GM18519 (cell line): ENCODE measurements around the gene PTPN14.

Experiments
- ATAC-seq: cut with Tn5 transposase; IDR thresholded peaks from one replicate; pipeline ENCODE4 v1.9.1; 2021; ENCODE audit warnings: mild to moderate bottlenecking, moderate library complexity; ENCODE audit not compliant: unreplicated experiment, low FRiP score

Gene PTPN14

DNA sequence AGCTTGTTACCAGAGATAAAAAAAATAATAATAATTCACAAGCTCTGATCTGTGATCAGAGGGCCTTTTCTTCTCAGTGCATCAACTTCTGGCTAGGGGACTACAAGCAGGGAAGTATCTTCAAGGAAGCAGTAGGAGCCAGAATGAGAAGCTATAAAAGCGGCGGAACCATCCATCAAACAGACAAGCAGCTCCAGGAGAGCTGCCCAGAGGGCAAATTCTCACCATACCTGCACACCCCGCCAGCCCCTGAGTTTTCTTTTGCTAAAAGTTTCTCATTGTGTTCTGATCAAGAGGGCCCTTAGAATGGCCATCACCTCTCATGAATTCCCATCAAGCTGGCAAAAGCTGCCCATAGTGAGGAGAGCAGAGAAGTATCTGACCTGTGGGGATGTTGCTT lies 171.0 kb downstream of the PTPN14 start:
- ATAC-seq, result no peak

DNA sequence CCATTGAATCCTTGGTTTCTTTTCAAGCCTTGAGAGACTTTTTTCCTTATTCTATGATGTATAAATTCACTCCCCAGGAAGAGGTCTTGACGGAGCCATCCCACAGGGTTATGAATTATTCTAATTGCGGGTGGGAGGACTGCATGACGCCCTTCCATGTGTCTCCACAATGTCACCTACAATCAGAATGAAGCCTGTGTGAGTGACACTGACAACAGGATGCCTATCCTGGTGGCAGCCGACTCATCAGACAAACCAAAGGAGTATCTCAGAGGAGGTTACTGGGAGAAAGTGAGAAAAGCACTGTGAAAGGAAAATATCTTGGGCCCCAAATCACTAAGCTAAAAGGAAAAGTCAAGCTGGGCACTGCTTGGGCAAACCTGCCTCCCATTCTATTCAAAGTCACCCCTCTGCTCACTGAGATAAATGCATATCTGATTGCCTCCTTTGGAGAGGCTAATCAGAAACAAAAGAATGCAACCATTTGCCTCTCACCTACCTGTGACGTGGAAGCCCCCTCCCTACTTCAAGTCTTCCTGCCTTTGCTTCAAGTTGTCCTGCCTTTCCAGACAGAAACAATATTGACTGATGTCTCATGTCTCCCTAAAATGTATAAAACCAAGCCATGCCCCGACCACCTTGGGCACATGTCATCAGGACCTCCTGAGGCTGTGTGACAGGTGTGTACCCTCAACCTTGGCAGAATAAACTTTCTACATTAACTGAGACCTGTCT lies 172.0 kb downstream of the PTPN14 start:
- no peak for ATAC-seq

DNA sequence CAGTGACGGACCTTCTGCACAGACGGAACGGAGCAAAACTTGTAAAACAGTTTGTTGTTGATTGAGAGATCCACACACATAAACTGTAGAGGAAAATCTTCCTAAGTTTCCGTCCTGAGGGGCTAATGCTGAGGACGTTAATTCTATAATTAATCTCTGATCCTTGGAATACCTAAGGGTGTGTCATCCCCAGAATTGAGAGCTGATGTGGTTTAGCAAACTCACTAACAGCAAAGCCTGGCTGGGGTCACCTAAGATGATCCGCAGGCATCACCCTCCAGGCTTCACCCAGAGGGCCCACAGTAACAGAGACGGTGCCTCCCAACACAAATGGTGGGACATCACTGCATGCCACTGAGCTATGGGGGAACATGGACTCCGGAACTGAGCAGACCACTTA lies 172.9 kb downstream of the PTPN14 start:
- no peak for ATAC-seq

DNA sequence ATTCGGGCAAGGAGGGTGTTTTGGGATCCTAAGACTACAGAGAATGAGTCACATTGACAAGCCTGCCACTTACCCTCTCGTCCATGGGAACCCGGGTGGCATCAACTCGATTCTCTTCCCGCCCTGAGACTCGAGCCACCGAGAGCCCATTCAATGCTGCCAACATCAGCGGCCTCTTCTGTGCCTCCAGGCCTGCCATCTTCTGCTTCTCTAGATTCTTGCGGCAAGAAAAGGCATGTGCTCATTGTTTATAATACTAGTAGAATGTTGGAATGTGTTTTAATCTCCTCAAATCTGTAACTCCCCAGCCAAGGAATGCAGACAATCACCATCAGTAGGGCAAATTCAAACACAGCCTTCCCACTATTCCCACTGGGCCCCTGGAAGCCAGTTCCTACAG lies 173.5 kb downstream of the PTPN14 start:
- no peak for ATAC-seq

DNA sequence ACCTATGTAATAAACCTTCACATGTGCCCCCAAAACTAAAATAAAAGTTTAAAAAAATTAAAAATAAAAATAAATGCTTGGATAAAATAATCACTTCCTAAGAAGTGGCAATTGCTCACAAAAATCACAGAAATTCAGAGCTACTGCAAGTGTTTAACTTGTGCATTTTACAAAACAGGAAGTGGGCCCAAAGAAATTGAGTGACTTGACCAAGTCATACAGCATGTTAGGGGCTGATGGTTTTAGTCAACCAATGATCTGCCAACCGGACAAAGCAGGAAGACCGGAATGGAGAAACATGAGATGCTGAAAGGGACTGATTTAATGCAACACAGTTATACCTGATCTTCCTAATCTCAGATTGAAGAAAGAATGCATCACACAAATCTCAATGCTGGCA lies 173.9 kb downstream of the PTPN14 start:
- no peak for ATAC-seq

DNA sequence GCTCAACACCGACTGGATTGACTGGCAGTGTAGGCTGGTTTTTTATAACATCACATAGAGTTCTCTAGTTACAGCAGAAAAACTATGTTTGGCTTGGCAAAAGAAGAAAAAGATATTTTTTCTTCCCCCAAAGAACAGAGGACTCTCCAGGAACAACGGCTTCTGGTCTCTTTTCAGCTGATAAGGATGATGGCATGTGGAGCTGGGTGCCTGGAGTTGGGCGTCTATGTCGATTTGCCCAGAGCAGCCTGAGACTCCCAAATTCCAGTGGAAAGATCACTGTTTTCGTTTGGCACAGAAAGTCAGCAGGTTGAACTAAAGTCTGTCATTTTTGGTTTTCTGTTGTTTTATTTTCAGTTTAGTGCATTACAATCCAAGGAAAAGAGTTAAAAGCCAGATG lies 179.3 kb downstream of the PTPN14 start:
- no peak for ATAC-seq

DNA sequence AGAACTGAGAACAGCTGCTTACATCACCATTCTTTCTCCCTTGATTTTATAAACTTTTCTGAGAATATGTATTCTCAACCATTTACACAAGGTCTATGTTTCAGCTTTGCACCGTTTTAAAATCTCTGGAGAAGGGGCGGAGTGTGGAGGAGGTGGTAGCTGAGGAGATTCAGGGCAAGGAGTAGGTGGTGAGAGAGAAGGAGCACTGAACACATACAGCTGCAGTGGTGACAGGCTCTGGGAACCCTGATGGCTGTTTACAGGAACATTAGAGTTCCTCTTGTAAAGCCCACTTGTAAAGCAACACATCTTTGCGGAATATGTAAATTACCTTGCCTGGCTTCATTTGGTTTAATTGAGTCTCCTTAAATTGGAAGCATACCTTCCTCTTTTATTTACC lies 180.8 kb downstream of the PTPN14 start:
- ATAC-seq, result no peak

DNA sequence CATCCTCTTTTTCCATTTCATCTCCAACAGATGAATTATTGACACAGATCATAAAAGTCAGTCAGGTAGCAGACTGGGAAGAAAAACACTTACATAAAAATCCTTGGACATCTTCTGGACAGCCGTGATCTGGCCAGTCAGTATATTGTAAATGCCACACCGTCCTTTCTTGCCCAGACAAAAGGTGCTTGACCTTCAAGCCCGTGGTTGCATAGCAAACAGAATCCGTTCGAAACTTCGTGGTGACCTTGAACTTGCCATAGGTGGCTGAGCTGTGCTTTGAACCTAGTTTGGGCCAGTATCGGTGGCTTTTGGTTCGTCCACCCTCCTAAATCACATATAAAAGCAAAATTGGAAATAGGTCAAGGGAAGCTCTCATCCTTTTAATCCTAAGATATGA lies 182.0 kb downstream of the PTPN14 start:
- ATAC-seq, result no peak

DNA sequence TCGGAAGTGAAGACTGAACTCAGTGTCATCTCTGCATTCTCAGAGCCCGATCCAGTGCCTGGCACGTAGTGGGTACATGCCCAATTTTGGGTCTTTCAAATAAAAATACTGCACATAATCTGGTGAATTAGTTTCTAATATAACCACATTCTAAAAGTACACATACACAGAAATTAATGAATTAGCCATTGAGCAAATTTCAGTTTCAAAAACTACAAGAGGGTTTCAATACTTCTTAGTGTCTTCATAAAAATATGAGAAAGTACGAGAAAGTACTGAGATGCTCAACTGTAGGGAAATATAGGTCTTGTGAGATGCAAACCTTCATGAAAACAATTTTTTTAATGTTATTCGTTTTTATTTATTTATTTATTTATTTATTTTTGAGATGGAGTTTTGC lies 183.6 kb downstream of the PTPN14 start:
- no peak for ATAC-seq

DNA sequence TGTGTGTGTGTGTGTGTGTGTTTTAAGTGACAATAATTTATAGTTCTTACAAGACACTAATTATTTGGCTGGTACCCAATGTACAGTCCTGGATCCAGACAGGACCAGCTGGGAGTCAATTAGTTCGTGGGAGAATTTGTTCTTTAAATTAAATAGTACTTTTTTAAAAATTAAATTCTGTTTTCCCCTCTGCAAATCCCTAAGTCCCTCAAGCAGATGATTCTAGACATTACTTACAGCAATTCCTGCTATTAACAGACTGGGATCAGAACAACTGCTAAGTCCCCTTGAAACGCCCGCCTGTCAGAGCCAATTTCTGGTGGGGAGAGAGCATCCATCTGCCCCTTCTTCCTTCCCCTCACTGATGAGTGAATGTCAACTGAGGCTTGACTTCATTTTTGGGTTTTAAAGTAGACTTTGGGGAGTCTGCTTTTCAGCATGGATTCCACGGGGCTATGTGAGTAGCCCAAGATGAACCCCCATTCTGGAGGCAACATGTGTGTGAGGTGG lies 186.6 kb downstream of the PTPN14 start:
- no peak for ATAC-seq

DNA sequence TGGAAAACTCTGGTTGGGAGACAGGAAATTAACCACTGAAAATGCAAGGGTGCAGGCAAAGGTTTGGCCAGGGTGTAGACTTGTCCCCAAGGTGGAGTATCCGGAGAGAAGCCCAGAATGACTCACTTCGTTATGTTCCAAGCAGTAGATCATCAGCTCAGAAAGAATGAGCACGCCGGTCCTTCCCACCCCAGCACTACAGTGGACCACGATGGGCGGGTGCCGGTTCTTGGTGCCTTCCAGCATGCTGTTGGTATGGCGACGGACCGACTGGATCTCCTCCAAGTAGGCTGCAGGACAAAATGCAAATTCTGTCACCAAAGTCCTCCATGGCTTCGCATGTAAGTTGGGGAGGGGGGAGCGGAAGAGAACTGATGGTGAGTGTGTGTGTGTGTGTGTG lies 187.0 kb downstream of the PTPN14 start:
- ATAC-seq, result no peak

DNA sequence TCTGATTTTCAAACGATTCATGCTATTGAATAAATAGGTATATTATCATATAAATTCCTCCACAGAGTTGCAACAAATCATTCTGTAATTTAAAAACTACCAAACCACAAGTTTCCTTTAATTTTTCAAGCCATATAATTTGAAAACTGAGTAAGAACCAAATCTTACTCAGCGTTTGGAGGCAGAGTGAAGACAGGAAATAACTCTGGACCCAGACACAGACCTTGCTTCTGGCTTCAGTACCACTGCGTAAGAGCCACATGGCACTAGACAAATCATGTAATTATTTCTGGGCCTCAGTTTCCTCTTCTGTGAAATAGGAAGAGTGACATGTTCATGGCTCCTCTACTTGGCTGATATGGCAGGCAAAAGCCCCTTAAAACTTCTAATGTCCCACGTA lies 188.0 kb downstream of the PTPN14 start:
- no peak for ATAC-seq

DNA sequence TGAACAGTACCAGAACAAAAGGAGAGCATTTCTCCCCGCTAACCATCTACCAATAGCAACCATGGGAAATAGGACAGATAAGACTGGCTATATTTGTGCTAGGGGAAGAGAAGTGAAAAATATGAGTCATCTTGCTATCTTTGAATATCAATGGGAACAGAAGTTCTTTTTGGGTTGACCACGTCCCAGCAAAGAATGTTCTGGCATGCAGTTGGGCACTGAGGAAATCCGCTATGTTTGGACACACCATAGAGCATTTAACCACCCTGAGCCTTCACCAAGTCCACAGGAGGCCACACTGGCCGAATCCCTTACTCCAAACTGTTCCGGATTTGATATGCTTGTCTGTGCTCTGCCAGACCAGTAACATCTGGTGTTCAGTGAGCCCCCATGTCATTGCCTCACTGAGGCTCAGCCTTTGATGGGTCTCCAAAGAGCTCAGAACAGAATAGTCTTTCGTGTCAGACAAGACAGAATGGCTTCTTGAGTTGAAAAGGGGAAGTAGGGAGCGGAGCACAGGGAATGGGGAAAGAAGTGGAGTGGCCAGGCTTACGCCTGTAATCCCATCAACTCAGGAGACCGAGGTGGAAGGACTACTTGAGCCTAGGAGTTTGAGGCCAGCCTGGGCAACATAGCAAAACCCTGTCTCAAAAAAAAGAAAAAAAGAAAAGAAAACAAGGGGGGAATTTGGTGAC lies 189.1 kb downstream of the PTPN14 start:
- no peak for ATAC-seq

DNA sequence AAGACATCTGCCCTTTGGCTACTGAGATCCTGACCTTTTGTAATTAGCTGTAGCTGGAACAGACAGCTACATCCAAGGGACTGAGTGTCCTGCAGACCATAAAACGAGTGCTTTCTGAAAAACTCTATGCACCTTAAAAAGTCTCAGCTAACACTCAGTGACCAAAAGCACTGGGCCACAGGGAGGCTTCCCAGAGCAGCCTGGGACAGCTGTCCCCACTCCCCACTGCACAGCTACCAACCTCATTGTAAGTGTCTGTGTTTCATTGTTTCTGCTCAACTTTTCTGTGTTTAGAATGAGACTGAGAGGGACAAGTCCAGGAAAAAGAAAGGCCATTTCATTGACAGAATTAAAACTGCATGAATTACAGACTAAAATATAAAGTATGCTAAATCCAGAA lies 189.8 kb downstream of the PTPN14 start:
- no peak for ATAC-seq

DNA sequence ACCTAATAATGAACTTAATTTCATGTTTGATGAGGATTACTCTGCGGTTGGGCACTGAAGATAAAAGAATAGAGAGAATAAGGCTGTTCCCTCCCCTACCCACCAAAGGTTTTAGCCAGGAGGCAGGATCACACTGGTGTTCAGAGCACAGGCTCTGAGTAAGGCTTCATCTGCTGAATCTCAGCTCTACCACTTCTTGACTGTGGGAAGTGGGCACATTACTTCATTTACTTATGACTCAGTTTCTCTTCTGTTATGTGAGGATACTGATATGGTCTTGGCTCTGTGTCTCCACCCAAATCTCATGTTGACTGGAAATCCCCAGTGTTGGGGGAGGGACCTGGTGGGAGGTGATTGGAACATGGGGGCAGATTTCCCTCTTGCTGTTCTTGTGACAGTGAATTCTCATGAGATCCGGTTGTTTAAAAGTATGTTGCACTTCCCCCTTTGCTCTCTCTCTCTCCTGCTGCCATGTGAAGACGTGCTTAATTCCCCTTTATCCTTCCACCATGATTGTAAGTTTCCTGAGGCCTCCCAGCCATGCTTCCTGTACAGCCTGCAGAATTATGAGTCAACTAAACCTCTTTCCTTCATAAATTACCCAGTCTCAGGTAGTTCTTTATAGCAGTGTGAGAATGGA lies 190.8 kb downstream of the PTPN14 start:
- ATAC-seq, result no peak

DNA sequence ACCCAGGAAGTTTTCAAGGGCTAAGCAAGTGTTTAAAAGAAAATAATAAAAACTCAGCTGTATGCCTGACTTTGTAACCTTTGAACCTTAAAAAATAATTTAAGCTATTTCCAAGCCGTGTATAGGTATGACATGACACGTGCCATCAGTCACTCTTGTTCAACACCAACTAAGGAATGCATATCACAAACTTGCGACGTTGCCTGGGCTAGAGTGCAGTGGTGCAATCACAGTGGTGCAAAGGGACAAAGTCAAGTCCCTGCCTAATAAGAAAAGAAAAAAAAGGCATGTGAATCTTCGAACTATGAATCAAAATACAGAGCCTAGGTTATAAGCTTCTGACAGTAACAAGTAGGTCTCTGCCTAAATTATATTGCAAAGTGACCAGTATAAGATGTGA lies 191.3 kb downstream of the PTPN14 start:
- ATAC-seq, result no peak

DNA sequence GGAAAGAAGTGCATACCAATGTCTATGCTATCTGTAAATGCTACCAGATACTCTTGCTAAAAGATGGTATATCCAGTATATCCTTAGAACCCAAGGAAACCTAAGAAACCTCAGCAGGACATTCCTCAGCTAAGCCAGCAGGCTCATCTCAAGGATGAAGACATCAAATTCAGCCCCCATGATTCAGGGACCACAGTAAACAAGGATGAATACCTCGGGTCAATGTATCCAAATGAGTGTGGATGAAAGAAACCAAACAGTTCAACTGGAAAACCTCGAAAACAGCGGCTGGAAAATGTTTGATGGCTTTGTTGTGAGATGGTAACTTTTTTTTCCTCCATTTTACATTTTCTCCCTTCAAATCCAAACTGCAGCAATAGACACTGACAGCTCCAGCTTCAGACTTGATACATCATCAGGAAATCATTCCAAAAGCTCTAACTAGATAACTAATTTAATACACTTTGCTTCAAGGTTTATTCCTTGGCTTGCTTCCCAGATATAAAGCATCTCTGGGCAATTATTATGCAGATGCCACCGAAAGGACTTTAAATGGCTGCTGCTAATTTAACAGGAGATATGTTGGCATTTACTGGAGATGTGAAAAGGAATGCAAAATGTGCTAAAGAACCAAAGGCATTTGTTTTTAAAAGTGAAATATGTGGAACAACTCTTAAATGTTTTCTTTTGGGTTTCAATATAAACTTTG lies 196.8 kb downstream of the PTPN14 start:
- no peak for ATAC-seq

DNA sequence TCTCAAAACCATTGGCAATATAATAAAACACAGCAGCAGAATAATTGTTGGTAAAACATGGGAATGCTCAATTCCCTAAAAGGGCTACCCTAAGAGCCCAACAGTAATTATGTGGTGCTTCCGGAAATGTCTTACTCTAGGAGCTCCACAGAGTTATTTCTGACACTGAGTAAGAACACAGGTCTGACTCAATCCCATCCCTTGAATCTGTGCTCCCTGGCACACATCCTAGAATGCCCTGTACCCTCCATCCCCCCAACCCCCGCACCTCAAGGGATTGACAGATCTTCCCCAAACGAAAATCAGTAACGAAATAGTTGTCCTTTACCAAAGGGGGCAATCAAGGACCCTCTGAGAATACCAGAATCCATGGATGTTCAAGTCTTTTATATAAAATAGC lies 198.6 kb downstream of the PTPN14 start:
- no peak for ATAC-seq

DNA sequence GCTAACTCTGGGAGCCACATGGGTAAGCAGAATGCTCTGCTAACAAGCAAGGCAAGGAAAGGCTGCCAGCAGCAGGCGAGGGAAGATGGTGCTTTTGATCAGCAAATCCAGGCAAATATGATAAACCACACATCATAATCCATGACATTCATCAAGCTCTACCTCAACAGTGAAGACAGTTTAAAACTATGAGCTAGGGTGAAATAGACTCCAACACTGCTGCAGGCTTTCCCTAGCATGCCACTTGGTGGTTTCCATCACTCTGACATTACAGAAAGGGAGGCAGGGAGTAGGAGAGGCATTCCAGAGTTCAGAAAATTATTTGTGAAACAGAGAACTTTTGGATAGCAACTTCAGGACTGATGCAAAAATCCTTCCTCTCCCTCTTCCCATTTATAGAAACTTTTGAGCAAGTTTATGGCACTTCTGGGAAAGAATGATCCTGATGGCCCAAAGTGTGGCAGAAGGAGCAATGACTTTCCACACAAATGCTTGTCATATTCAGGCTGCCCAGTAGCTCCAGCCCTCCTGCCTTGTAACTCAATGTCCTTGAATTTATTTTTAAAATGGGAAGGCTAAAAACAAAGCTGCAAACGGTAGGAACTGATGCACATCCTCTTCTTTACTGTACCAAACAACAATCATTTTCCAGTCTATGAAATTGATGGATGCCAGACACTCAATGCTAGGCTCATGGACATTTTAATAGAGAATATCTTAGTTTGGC lies 199.7 kb downstream of the PTPN14 start:
- ATAC-seq, result no peak

DNA sequence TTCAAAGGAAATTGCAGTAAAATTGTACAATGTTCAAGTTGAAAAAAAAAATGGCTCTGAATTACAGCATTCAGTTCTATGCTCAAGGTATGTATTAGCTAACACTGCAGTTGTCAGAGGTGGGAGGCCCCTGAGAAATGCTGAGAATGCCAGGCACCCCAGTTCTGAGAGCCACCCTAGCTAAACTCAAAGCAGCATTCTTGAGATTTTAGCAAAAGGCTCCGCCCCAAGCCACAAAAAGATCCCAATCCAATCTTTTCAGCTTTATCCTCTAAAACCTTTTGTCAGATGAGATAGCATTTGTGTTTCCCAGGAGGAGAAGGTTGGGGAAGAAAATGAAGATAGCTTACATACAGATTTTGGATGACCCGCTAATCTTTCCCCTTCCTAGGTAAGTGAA lies 201.6 kb downstream of the PTPN14 start:
- no peak for ATAC-seq
